Fibroblast of the aortic adventitia (primary cell): ENCODE measurements around the gene IL2RA. TPM values are rescaled to one million over a fixed set of nuclear protein-coding genes. Genes with fewer than 3 reads are reported as not detected.

Experiments used
- DNase-seq: peaks from one replicate; pipeline ENCODE4 v3.0.0-alpha.2; 2010; ENCODE audit warnings: low read depth
- H3K4me3 ChIP-seq: 2 replicates; pipeline ENCODE4 v1.5.1; 2011; ENCODE audit warnings: low read depth, mild to moderate bottlenecking, control low read depth, low read length, moderate library complexity
- CTCF ChIP-seq: IDR thresholded peaks from 2 replicates; pipeline ENCODE4 v1.5.1; 2011; ENCODE audit warnings: mild to moderate bottlenecking, low read length, control low read depth, inconsistent platforms; ENCODE audit not compliant: insufficient read depth
- total RNA-seq: library from RNA; depleted of rRNA; stranded (reverse); fragments of >200 nt; gene quantifications from 2 replicates; pipeline ENCODE4 v1.2.3, GENCODE V29; 2012; ENCODE audit warnings: low replicate concordance

Gene IL2RA
- total RNA-seq, 1 donor: not detected

GRCh38 chr10:5976512-5977470, 85.4 kb downstream of the IL2RA start:
- DNase-seq: peak; percentile 57
- TF ChIP-seq CTCF: no peak
- peak overlapping the region; percentile 90 for H3K4me3 ChIP-seq

- H3K4me3 ChIP-seq: peak overlapping the region; percentile 90
- no peak for TF ChIP-seq CTCF
- peak; percentile 45 for DNase-seq
Measured at GRCh38 chr10:5975641-5976473, 86.3 kb downstream of the IL2RA start.

GRCh38 chr10:5973069-5973468, 89.1 kb downstream of the IL2RA start:
- TF ChIP-seq CTCF: no peak
- no peak for DNase-seq
- H3K4me3 ChIP-seq: no peak overlapping the region

GRCh38 chr10:5971886-5972285, 90.3 kb downstream of the IL2RA start:
- H3K4me3 ChIP-seq: no peak overlapping the region
- no peak for TF ChIP-seq CTCF
- DNase-seq: no peak

- no peak overlapping the region for H3K4me3 ChIP-seq
- no peak for TF ChIP-seq CTCF
- peak; percentile 67 for DNase-seq
Measured at GRCh38 chr10:5971315-5971832, 90.8 kb downstream of the IL2RA start.

- DNase-seq: no peak
- H3K4me3 ChIP-seq: no peak overlapping the region
- TF ChIP-seq CTCF: no peak
Measured at GRCh38 chr10:5970527-5970926, 91.6 kb downstream of the IL2RA start.
